Cerebellar cortex (tissue), 1 donor: ENCODE measurements around the gene TMEM132E.
A peak's percentile ranks its signal among the peaks of the same experiment; 100 is the strongest.
"Not testable (repeated sequence)": the region's sequence is repeated elsewhere in the genome, so short reads cannot be mapped to it uniquely, and the experiment has no call there.

Source experiments
- DNase-seq: peaks from one replicate; pipeline ENCODE4 v3.0.0-alpha.2; 2015; ENCODE audit warnings: low spot score

TMEM132E gene, protein sequence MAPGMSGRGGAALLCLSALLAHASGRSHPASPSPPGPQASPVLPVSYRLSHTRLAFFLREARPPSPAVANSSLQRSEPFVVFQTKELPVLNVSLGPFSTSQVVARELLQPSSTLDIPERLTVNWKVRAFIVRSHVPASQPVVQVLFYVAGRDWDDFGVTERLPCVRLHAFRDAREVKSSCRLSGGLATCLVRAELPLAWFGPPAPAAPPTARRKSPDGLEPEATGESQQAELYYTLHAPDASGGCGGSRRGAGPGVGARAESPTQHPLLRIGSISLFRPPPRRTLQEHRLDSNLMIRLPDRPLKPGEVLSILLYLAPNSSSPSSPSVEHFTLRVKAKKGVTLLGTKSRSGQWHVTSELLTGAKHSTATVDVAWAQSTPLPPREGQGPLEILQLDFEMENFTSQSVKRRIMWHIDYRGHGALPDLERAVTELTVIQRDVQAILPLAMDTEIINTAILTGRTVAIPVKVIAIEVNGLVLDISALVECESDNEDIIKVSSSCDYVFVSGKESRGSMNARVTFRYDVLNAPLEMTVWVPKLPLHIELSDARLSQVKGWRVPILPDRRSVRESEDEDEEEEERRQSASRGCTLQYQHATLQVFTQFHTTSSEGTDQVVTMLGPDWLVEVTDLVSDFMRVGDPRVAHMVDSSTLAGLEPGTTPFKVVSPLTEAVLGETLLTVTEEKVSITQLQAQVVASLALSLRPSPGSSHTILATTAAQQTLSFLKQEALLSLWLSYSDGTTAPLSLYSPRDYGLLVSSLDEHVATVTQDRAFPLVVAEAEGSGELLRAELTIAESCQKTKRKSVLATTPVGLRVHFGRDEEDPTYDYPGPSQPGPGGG (N-terminal part only)

DNA sequence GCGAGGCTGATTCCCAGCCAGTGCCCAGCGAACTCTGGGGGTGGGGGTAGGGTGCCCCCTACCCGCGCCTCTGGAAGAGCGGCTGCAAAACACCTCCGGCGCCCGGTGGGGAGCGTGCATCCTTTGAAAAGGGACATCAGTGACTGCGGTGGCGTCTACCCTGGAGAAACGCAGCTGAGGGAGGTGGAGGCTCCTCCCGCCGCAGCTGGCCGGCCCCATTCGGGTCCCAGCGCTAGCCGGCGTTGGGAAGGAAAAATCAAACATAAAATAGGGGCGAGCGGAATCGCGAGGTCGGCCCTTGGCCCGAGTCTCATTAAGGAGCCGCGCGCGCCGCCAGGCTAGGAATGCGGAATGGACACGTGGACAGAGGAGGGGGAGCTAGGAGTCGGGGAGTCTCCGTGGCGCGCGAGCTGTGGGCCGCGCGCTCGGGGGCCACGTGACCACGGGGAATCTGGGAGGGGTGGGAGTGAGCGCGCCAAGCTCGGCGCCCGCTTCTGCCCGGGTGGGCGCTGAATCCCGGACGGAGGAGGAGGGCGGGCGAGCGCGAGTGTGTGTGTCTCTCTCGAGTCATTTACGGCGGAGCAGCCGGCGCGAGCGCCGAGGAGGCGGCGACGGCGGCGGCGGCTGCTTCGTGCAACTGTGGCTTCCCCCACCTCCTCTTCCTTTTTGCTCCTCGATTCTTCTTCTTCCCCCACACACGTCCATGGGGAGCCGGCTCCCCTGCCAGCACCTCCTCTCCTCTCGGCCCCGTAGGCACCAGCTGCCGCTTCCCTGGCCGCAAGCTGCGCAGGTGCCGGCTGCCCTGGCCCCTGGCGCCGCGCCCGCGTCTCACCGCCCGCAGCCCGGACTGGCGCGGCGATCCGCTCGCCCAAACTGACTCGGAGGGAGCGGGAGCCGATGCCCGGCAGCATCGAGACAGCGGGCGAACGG, at the start of gene TMEM132E:
Gene TMEM132E, plus strand, starts transcription at position 566 of the 930 bp plus-strand sequence. CDS start 1,495 bp downstream, outside the sequence.
- peak; percentile 80 for DNase-seq

DNA sequence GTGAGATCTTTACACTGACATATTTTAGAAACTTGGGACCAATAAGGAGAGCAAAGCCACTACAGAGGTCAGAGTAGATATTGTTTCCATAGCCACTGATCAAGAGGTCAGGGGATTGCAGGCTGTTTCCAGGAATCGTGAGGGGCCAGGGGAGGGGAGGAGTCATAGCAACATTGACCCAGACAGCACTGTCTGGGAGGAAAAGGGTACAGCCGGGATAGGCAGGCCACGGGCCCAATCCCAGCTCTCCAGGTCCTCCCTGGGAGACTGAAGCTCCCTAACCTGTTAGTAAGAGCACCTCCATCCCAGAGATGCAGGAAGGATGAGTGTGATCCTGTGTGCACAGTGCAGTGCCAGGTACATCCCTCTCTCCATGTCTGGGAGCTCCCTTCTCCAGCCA, 48.5 kb upstream of the TMEM132E start:
- DNase-seq: no peak

DNA sequence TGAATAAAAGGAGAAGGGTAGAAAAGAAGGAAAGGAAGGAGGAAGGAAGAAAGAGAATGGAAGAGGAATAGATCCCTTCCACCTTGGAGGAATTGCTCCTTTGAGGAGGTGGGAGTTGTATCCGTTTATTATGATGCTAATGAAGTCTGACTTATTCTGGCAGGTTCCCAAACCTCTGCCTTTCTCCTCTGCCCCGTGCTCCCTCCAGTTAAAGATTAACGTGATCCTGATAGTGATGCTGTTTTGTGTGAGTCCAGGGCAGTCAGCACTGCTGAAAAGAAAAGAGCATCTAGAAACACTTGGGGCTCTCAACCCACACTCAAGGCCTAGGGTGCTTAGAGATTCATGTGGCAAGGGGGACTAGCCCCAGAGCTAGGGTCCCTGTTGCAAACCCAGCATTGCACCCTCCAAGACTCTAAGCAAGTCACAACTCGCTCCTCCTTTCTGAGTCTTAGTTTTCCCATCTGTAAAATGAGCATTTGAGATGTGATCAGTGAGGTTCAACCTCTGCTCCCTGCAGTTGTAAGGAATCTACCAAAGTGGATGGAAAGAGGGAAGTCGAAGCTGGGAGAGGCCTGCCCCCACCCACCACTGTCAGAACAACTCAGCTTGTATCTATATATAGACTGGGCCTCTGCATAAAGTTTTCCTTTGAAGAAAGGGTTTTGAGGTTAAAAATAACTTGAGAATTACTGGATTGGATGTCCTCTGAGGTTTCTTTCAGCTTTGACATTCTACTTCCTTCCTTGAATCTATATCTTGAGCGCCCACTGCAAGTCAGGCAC, 46.9 kb upstream of the TMEM132E start:
- DNase-seq: no peak

DNA sequence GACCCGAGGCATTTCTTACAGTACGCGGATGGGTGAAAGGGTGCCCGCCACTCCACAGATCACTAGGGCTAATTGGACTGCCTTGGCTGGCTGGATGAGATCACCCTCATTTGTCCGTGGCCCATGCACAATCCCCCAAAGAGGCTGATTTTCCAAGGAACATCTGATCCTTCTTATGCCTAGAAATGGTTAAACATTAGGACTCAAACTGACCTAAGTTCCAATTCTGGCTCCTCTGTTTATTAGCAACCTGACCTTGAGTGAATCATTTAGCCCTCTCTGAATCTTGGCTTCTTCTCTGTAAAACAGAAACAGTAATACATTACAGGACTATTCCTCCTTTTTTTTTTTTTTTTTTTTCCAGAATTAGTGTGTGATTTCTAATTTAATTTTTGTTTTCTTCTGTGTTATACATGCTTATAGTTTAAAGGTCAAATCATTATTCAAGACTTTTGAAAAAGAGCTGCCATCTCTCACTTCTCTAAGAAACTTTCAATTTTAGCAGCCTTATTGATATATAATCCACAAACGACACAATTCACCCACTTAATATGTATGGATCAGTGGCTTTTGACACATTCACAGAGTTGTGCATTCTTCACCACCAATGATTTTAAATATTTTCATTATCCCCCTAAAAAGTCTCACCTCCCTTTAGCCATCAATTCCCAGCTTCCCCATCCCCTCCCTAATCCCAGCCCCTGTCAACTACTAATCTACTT, 45.4 kb upstream of the TMEM132E start:
- no peak for DNase-seq

DNA sequence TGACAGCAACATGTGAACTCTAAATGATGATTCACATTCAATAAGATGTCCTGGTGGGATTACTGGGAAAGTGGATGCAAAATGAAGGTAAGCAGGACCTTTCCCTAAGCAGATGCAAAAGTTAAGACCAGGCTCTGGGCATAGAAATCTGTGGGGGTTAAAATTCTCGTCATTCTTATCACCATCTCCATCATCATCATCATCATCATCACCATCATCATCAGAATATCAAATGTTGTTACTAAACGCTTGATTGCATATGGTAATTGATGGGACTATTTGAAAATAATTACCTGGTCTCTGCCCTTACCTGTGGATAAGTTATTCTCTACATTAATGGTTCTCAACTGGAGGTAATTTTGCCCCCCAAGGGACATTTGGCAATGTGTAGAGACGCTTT, 41.9 kb upstream of the TMEM132E start:
- no peak for DNase-seq

DNA sequence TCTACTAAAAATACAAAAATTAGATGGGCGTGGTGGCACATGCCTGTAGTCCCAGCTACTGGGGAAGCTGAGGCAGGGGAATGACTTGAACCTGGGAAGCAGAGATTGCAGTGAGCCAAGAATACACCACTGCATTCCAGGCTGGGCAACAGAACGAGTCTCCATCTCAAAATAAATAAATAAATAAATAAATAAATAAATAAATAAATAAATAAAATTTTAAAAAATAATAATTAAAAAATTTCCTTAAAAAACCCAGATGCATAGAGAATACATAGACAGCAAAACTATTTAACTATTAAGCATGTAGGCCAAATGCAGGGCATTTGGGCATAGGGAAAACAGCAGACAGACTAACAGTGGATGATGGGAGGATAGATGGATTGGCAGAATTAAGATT, 40.8 kb upstream of the TMEM132E start:
- not testable (repeated sequence) for DNase-seq

DNA sequence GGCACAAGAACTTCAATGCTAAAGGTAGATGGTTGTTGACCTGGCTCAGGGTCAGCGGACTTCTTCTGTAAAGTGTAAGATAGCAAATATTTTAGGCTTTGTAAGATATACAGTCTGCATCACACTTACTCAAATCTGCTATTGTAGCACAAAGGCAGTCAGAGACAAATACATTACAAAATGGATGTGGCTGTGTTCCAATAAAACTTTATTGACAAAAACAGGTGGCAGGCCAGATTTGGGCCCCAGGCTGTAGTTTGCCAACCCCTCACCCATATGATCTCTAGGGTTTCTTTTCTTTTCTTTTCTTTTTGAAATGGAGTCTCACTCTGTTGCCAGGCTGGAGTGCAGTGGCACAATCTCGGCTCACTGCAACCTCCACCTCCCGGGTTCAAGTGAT, 39.5 kb upstream of the TMEM132E start:
- no peak for DNase-seq

DNA sequence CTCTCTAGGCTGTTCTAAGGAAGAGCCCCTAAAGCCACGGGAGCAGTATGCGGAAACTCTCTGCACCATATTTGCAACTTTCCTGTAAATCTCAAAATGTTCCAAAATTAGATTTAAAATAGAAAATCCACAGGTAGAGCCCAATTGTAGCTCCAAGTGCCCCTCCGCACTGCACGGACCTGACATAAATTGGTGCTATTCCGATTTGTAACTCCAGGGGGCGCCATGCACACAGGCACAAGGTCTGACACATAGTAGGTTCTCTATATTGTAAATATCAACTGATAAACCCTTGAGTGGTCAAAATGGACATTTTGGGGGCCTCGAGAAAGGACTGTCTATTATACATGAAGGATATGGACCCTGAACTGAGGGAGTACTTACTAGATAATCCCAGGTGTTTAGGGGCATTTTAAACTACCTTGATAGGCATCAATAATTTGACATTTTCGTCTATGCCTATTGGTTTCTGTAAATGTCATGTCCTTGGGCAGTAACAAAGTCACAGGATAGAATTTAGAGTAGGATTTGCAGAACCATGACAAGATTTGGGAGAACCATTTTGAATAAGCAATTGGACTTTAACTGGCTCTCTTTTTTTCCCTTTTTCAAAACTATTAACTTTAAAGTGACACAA, 36.6 kb upstream of the TMEM132E start:
- DNase-seq: peak; percentile 55

DNA sequence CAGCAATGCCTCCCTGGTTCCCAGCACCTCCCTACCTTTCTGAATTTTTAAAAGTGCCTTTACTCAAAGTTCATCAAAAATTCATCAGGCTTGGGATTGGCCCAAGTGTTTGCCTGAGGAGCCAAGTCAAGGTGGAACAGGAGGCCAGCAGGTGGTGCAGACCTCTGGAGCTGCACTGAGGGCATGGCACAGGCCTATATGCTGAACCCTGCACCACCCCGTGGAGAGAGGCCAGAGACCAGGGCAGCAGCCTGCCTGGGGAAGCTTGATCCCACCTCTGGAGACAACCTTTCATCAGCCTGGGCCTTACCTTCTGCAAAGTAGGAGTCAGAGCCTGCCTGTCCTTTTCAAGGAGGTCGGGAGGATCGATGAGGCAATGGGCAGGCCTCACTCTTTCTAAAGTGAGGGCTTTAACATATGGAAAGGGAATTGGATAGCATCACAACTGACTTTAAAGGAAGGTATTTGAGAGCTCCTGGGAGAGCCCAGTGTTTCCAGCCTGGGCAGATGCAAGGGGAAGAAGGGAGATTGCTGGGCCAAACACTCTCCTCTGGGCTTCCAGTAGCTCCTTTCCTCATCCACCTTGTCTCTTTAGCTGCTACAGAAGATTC, 31.8 kb upstream of the TMEM132E start:
- no peak for DNase-seq

DNA sequence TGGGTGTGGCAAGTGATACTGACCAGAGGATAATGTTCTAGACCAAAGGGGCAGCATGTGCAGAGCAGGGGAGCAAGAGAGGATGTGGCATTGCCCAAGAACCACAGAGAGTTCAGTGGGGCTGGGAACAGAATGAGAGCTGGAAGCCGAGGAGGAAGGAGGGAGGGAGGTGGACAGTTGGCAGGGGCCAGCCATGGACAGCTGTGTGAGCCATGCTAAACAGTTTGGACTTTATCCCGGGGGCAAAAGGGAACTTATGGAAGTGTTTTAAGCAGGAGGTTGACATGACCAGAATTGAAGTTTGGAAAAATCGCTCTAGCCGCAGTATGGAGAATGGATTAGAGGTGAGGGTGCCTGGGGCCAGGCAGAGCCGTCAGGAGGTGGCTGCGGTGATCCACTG, 29.4 kb upstream of the TMEM132E start:
- DNase-seq: no peak

DNA sequence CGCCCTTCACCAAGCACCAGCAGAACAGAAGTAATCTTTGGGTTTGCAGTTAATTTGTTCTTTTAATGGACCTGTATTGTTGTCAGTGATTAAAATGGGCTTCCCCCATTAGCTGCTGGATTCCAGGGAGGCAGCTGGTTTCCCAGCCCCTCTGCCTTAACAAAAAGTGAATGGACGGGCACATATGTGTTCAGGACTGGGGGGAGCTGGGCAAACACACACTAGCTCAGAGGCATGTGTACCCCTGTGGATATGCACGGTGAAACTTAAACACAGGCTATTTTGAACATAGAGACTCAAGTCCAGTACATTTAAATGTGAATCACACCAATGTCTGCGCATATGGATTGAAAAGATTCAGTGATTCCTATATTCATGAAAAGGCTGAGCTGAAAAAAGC, 25.5 kb upstream of the TMEM132E start:
- DNase-seq: no peak

DNA sequence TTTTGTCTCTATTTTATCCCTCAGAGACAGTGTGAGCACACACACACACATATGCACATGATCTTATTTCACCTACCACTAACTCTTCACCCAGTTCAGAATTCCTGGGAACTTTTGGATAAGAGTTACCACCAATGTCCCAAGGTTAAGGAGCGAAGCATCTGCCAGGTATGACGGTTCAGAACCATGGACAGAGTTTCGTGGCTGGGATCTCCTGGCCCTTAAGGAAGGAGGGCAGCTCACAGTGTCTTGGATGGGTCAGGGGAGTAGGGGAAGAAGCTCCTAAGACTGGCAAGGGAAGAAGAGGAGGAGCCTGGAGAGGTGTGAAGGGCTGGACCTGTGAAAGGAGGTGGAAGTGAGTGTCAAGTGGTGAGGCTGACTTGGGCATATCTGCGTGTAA, 23.0 kb upstream of the TMEM132E start:
- DNase-seq: no peak

DNA sequence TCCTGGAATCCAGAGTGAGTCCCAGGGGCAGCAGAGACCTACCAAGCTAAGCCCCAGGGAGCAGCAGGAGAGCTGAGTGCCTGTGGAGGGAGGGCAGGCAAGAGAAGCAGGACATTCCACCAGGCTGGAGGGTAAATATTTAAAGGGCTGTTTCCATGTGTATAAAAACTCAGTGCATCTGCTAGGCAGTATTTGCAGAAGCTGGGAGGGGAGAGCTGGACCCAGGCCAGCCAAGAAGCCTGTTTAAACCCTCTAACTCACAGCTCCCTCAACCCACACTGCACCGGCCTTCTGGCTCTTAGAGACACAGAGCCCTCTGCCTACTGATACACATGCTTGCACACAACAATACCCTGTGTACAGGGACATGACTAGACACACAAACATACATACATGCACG, 22.5 kb upstream of the TMEM132E start:
- DNase-seq: no peak

DNA sequence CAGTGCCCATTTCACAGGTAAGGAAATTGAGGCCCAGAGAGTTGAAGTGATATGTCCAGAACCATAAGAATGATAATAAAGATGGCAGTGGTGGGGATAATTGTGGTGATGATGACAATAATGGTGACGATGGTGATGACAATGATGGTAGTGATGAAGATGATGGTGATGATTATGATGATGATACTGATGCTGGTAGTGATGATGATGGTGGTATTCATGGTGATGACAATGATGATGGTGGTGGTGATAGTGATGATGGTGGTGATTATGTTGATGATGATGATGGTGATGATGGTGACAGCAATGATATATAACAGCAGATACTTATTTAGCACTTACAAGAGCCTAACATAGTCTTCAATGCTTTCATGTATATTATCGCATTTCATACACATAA, 18.1 kb upstream of the TMEM132E start:
- DNase-seq: no peak

DNA sequence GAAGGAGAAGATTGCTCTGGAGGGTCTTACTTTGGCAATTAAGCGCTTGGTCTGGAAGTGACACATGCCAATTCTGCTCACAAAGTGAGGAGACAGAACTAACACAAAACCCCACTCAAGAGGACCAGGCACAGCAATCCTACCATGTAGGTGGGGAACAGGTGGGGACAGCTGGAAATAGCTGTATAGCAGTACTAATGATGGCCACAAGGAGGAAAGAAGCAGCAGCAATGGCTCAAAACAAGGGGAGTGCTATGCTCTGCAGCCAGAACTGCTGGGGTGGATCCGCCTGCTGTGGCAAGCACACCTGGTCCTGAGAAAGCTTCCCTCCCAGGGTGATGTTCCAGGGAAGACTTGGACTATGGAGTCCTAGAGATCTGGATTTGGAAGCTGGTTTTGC, 17.0 kb upstream of the TMEM132E start:
- no peak for DNase-seq

DNA sequence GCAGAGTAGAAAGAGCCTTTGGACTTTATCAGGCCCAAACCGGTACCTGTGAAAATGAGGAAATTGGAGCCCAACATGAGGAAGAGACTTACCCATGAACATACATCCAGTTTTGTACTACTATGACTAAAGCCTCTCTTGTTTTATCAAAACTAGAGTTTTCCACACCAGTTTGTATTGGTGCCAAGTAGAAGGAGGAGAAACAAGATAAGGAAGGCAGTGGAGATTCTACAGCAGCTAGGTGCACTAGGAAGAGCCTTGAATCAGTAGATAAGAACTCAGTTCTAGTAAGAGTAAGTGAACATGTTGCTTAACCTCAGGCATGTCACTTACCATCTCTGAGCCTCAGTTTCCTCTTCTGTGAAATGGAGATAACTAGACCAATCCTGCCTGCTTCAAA, 13.7 kb upstream of the TMEM132E start:
- DNase-seq: no peak

DNA sequence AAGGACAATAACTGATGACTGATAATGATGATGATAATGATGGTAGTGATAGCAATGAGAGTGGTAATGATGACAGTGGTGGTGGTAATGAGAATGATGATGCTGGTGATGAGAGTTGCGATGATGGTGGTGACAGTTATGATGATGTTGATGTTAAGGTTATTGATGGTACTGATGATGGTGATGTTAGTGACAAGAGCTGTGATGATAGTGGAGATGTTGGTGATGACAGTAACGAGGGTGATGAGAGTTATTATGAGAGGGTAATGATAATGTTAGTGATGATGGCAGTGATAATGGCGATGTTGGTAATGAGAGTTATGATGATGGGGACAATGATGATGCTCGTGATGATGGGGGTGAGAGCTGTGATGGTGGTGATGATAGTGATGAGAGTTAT, 13.2 kb upstream of the TMEM132E start:
- DNase-seq: no peak

DNA sequence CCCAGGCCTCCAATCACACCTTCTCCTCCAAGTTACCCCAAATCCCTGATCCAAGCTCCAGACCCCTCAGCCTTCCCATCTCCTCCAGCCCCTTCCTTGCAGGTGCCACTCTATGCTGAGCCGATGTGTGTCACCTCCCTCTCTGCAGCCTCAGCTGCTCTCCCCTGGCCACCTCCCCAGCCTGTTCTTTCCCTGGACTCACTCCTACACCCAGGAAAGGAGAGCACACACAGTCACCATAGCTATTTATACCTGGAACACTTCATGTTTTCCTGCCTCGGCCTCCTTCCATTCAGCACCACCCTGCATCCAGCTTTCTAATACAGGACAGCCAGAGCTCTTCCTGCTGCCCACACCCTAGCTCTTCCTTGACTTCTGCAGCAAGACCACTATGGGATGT, 12.5 kb upstream of the TMEM132E start:
- no peak for DNase-seq

DNA sequence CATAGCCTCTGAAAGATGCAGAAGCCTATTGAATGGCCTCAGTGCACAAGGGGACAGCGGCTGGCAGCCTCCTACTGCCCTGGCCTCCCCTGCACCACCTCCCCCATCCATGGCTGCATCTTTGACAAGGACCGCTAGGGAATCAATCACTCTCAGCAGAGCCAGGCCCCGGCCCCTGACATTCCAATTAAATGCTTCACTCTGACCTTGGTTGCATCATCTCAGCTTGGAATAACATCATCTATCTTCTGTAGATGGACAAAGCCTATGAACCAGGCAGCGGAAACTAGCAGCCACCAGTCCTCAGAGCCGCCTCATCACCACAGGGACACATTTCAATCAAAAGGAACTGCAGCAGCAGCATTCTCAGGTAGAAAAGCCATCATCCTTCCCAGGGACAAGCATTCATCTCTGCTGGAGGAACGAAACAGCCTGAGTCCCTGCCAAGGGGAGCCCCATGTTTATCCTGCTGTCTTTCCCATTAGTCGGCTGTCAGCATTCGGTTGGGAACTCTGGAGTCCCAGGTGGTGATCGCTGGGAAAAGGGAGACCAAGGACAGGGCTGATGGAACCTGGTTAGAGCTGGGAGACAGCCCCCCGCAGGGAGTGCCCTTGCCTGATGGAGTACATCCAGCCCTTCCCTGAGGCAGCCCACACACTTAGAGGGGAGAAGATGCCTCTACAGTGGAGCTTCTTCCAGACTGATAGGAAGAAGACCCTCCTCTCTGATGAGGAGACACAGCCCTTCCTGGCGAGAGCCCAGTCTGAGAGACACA, 11.5 kb upstream of the TMEM132E start:
- no peak for DNase-seq
